Upper lobe of right lung (tissue), 1 donor: ENCODE results near the gene HSPG2. TPM values are rescaled to one million over a fixed set of nuclear protein-coding genes. Genes with fewer than 3 reads are reported as not detected.

Experiments
- ATAC-seq: fragments of 200-7000 bp; cut with Tn5 transposase; one replicate; pipeline ENCODE4 v1.9.1; 2020; ENCODE audit warnings: mild to moderate bottlenecking, moderate library complexity
- DNase-seq: peaks from one replicate; pipeline ENCODE4 v3.0.0-alpha.2; 2020
- H3K27ac ChIP-seq: fragments of 200-600 bp; one replicate; pipeline ENCODE4 v1.8.0; 2022
- H3K27me3 ChIP-seq: fragments of 200-600 bp; one replicate; pipeline ENCODE4 v1.8.0; 2022; ENCODE audit warnings: mild to moderate bottlenecking
- H3K36me3 ChIP-seq: fragments of 200-600 bp; one replicate; pipeline ENCODE4 v1.8.0; 2022
- H3K4me1 ChIP-seq: fragments of 200-600 bp; one replicate; pipeline ENCODE4 v1.8.0; 2022
- H3K4me3 ChIP-seq: fragments of 200-600 bp; one replicate; pipeline ENCODE4 v1.8.0; 2022; ENCODE audit warnings: mild to moderate bottlenecking
- H3K9me3 ChIP-seq: fragments of 200-600 bp; one replicate; pipeline ENCODE4 v1.8.0; 2022
- intact Hi-C: fragments of 100-400 bp; cut with DNase I; formaldehyde crosslinking; loops from one replicate; pipeline ENCODE4 v1.11.0; 2022
- total RNA-seq: library from RNA; stranded (reverse); fragmentation: NEBNext Ultra II Directional; extraction: Animal tissue kit (Norgen Biotek cat#: 25700); gene quantifications from one replicate; pipeline ENCODE4 v1.2.1, GENCODE V29; 2021
- TF ChIP-seq, protein P1 (sequence below): fragments of 200-600 bp; IDR thresholded peaks from one replicate; pipeline ENCODE4 v1.8.0; 2022; ENCODE audit warnings: antibody characterized with exemption
- donor health status: DM: no; HTN: yes; CAD: no; lungs with severe emphysema.

HSPG2 gene
- total RNA-seq, 1 donor from 2014 or later = 393 TPM

DNA sequence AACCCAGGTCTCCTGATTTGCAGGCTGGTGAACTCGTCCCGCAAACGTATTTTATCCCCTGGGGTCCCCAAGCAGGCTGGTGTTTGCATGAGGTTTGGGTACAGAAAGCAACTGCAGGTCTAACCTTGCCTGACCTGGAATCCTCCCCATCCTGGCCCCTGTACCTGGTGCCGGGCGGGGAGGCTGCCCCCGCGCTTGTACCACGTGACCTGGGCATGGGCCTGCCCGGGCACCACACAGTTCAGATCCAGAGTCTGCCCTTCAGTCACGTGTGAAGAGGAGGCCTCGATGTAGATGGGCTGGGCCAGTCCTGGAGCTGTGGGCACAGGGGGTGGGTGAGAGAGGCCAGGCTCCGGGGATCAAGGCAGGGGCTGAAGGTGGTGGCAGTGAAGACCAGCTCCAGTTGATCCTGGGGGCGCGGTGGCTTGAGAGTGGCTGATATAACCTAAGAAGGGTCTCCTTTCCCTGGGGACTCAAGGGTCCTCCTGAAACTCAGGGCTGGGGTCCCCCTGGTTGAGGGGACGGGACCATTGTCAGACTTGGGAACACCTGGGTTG, 94.4 kb downstream of the HSPG2 start:
- no peak overlapping the region for H3K4me3 ChIP-seq
- H3K4me1 ChIP-seq = no peaks in the 10 kb centered on the region
- ATAC-seq (no peak), DNase-seq (peak; percentile 63)
- H3K9me3 ChIP-seq = no peaks in the 10 kb centered on the region
- H3K27ac ChIP-seq = no peak overlapping the region
- intact Hi-C loops = no loop called here
- TF ChIP-seq, protein P1, sequence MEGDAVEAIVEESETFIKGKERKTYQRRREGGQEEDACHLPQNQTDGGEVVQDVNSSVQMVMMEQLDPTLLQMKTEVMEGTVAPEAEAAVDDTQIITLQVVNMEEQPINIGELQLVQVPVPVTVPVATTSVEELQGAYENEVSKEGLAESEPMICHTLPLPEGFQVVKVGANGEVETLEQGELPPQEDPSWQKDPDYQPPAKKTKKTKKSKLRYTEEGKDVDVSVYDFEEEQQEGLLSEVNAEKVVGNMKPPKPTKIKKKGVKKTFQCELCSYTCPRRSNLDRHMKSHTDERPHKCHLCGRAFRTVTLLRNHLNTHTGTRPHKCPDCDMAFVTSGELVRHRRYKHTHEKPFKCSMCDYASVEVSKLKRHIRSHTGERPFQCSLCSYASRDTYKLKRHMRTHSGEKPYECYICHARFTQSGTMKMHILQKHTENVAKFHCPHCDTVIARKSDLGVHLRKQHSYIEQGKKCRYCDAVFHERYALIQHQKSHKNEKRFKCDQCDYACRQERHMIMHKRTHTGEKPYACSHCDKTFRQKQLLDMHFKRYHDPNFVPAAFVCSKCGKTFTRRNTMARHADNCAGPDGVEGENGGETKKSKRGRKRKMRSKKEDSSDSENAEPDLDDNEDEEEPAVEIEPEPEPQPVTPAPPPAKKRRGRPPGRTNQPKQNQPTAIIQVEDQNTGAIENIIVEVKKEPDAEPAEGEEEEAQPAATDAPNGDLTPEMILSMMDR = no peak
- H3K36me3 ChIP-seq = peaks cover 99% of the 10 kb centered on the region
- no peaks in the 10 kb centered on the region for H3K27me3 ChIP-seq

DNA sequence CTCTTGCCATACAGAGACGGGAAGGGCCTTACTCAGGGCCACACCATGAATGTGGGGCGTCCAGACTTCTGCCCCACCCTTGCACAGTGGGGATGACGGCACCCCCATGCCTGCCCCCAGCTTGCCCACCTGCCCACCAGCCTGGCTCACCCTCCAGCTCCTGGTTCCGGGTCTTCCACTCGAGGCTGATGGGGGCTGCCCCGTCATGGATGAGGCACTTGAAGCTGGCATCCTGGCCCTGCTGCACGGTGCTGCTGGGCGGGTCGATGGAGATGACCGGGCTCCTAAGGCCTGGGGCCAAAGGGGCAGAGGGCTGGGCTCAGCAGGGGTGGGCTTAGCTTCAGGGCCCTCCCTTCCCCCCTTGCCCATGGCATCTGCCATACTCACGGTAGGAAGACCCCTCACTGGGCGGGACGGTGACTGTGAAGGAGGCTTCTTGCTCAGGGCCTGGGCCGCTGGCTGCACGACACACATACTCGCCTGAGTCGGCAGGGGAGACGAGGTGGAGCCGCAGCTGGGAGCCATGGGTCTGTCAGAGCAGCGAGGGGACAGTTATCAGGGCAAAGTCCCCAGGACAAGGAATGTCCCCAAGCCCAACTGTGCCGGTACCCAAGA, 95.2 kb downstream of the HSPG2 start:
- intact Hi-C loops = no loop called here
- DNase-seq (no peak), ATAC-seq (no peak)
- Histone ChIP-seq H3K9me3 (no peaks in the 10 kb centered on the region), H3K4me1 (no peaks in the 10 kb centered on the region), H3K4me3 (no peak overlapping the region), H3K36me3 (peaks cover 99% of the 10 kb centered on the region), H3K27me3 (no peaks in the 10 kb centered on the region), H3K27ac (no peak overlapping the region)
- TF ChIP-seq, protein P1 = no peak

DNA sequence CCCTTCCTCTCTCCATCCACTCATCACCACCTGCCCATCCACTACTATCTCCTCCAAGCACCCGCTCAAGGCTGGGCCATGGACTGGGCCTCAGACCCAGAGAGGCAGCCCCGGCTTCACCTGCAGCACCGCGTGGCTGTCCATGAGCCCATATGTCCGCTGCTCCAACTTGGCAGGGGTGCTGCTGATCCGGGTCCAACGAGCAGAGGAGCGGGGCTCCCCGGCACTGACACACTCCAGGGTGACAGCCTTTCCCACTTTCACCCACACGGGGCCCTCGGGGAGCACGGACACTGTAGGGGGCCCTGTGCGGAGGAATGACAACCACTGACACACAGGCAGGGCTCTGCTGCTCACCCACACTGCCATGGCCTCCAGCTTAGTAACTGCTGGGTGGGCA, 96.1 kb downstream of the HSPG2 start:
- DNase-seq (no peak), ATAC-seq (no peak)
- H3K4me1 ChIP-seq = no peaks in the 10 kb centered on the region
- H3K27me3 ChIP-seq = no peaks in the 10 kb centered on the region
- H3K9me3 ChIP-seq = no peaks in the 10 kb centered on the region
- TF ChIP-seq, protein P1 = no peak
- no peak overlapping the region for H3K27ac ChIP-seq
- no peak overlapping the region for H3K4me3 ChIP-seq
- peaks cover 99% of the 10 kb centered on the region for H3K36me3 ChIP-seq
- intact Hi-C loops = no loop called here

DNA sequence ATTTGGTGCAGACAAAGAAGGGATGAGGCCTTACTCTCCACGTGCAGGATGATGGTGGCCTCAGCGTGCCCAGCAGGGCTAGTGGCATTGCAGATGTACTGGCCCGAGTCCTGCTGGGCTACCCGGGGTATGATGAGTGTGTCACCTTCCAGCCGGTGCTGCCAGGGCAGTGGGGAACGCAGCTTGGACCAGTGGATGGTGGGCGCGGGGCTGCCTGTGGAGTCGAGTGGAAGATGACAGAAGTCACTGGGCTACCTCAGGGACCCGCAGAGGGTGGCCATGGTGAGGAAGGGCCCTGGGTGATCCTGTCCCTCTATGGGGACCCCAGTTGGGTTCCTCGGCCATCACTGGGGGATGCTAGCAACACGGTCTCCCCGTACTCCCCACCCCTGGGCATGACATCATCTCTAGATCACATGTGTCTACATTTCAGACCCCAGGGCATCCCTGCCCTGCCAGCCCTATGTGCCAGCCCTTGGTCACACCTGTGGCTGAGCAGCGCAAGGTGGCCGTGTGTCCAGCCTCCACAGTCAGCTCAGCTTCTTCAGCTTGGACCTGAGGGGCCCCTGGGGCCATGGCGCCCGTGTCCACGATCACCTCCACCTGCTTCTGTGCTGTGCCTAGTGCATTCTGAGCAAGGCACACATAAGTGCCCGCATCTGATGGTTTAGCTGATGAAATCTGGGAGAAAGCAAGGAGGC, 97.6 kb downstream of the HSPG2 start:
- Histone ChIP-seq H3K4me3 (no peak overlapping the region), H3K4me1 (no peaks in the 10 kb centered on the region), H3K9me3 (no peaks in the 10 kb centered on the region), H3K27ac (no peak overlapping the region), H3K27me3 (no peaks in the 10 kb centered on the region), H3K36me3 (peaks cover 100% of the 10 kb centered on the region)
- TF ChIP-seq, protein P1 = no peak
- DNase-seq = peak; percentile 57
- intact Hi-C loops = no loop called here
- no peak for ATAC-seq

DNA sequence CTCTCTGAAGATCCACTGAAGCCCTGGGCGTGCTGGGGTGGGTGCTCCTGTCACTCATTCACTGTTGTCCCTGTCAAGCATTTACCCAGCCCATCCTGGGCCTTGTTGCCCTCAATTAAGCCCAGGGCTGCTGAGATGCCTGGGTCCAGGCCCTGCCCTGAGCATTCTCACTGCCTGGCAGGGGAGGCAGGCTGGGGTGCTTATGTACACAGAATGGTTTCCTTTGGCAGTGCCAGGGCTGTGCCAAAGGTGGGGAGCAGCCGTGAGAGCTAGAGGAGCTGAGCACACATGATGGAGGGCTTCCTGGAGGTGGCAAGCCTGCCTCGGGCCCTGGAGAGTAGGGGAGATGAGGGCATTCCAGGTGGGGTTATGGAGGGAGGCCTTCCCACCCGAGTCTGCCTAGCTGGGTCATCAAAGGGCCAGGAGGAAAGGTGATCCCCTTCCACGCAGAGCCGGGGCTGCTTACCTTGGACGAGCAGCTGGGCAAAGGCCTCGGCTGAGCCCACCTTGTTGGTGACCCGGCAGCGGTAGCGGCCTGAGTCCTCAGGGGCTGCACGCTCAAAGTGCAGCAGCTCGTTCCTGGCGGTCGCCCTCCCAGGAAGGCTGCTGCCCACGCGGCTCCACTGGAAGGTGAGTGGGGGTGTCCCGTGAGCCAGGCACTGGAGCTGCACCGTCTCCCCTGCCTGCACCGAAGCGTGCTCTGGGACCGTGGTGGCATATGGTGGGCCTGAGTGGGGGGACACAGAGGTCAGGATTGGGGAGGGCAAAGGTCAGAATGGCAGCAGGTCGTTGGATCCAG, 98.6 kb downstream of the HSPG2 start:
- Histone ChIP-seq H3K4me3 (no peak overlapping the region), H3K36me3 (peaks cover 100% of the 10 kb centered on the region), H3K4me1 (no peaks in the 10 kb centered on the region), H3K27me3 (no peaks in the 10 kb centered on the region), H3K27ac (no peak overlapping the region), H3K9me3 (no peaks in the 10 kb centered on the region)
- ATAC-seq = no peak
- no peak for DNase-seq
- TF ChIP-seq, protein P1 = no peak
- intact Hi-C loops = no loop called here
